ENCODE results near the gene KRT75. TPM values are rescaled to one million over a fixed set of nuclear protein-coding genes. Genes with fewer than 3 reads are reported as not detected.

KRT75 gene
- total and polyA plus RNA-seq, 12 donors, result not detected

DNA sequence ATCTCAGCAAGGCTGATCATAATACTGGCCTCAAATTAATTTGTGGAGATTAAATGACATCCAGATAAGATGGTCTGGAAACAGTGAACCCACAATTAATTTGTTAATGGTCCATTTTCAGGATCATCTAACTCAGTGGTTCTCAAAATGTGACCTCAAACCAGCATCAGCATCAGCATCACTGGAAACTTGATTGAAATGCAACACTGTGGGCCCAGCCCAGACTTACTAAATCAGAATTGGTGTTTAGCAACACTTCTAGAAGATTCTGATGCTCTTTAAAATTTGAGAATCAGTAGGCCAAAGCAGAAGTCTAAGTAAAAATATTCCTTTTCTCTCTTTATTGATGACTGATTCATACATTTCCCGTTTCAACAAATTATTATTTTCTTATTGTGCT is 17.4 kb downstream of the KRT75 start:
- intact Hi-C loops (cut with DNase I), result no loop called here
- no peaks in the 10 kb centered on the region for H3K4me1 ChIP-seq (replicated peaks in 1 of 2)
- no peak overlapping the region for H3K4me3 ChIP-seq
- no peaks in the 10 kb centered on the region for H3K36me3 ChIP-seq (replicated peaks in 1 of 2)
- no peaks in the 10 kb centered on the region for H3K27me3 ChIP-seq
- 79 to 86% (median 82%) methylated on average over 1 of the region's 1 CpG for WGBS, 4 donors
- H3K9me3 ChIP-seq (replicated peaks in 1 of 3), result no peaks in the 10 kb centered on the region
- peak overlapping the region in 2 of 5 donors; percentile 55 to 63 for H3K27ac ChIP-seq
- no peak for TF ChIP-seq POLR2A (IDR thresholded peaks at IDR 0.05)
- TF ChIP-seq, protein P1, sequence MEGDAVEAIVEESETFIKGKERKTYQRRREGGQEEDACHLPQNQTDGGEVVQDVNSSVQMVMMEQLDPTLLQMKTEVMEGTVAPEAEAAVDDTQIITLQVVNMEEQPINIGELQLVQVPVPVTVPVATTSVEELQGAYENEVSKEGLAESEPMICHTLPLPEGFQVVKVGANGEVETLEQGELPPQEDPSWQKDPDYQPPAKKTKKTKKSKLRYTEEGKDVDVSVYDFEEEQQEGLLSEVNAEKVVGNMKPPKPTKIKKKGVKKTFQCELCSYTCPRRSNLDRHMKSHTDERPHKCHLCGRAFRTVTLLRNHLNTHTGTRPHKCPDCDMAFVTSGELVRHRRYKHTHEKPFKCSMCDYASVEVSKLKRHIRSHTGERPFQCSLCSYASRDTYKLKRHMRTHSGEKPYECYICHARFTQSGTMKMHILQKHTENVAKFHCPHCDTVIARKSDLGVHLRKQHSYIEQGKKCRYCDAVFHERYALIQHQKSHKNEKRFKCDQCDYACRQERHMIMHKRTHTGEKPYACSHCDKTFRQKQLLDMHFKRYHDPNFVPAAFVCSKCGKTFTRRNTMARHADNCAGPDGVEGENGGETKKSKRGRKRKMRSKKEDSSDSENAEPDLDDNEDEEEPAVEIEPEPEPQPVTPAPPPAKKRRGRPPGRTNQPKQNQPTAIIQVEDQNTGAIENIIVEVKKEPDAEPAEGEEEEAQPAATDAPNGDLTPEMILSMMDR (IDR thresholded peaks at IDR 0.05), result no peak
- DNase-seq, result no peak

DNA sequence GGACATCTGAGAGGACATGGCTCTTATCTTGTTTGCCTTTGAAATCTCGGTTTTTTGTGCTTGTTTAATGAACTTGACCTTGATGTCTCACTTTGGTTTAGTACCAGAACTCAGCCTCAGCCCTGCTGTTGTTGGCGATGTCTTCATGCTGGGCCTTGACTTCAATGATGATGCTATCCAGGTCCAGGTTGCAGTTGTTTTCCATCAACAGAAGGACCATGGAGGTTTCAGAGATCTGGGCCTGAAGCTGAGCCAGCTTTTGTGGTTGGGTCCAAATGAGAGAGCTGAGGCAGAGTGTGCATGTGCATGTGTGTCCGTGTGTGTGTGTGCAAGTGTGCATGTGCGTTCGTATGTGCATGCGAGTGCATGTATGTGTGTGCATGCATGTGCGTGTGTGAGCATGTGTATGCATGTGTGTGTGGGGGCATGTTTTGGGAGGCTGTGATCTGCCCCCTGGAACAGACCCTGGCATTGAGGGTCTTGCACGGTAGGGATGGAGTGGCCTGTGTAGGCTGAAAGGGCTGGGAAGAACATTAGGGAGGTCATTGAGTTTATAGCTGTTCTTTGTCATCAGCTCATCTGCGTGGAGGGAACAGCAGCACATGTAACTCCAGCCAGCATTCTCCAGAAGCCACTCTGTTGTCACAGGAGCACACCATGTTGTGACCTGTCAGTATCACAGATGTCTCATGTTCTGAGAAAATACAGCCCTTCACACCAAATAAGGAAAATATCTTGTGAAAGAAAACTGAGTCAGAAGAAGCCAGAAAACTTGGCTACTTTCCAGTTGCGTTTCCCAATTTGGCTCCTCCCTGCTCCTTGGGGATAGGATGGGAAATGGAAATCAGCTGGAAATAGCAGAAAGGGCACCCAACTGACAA is 18.1 kb downstream of the KRT75 start:
- intact Hi-C loops (cut with DNase I), result no loop called here
- H3K4me3 ChIP-seq, result no peak overlapping the region

DNA sequence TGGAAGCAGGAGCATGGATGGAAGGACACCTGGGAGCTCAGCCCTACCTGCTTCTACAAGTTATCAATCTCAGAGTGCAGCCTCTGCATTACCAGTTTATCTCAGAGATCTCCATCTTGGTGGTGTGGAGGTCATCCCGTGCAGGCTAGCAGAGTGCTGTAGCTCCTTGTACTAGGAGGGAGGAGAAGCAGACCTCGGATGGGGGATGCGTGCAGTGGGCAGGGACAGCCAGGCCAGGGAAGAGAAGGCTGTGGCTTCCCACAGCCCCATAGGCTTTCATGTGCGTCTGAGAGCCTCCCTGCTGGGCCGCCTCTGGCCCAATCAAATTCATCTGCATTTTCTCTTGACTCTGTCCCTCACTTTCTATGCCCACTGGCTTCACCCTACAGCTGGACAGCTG is 19.2 kb downstream of the KRT75 start:
- TF ChIP-seq, protein P1 (IDR thresholded peaks at IDR 0.05), result no peak
- TF ChIP-seq POLR2A (IDR thresholded peaks at IDR 0.05), result no peak
- H3K9me3 ChIP-seq (replicated peaks in 1 of 3), result no peaks in the 10 kb centered on the region
- intact Hi-C loops (cut with DNase I), result no loop called here
- H3K36me3 ChIP-seq (replicated peaks in 1 of 2), result no peaks in the 10 kb centered on the region
- no peak overlapping the region for H3K4me3 ChIP-seq
- H3K27me3 ChIP-seq, result no peaks in the 10 kb centered on the region
- WGBS, 4 donors, result 65 to 80% (median 77%) methylated on average over 3 to 5 of the region's 5 CpGs
- DNase-seq, result no peak
- peak overlapping the region in 2 of 5 donors; percentile 30 to 45 for H3K27ac ChIP-seq
- no peaks in the 10 kb centered on the region for H3K4me1 ChIP-seq (replicated peaks in 1 of 2)

More for the DNA sequence above, 18.1 kb downstream of the KRT75 start:
- no peaks in the 10 kb centered on the region for H3K27me3 ChIP-seq
- no peaks in the 10 kb centered on the region for H3K36me3 ChIP-seq (replicated peaks in 1 of 2)
- WGBS, 4 donors, result 54 to 64% (median 62%) methylated on average over 10 of the region's 10 CpGs
- TF ChIP-seq, protein P1 (IDR thresholded peaks at IDR 0.05), result no peak
- TF ChIP-seq POLR2A (IDR thresholded peaks at IDR 0.05), result no peak
- H3K9me3 ChIP-seq (replicated peaks in 1 of 3), result no peaks in the 10 kb centered on the region
- peak overlapping the region in 2 of 5 donors; percentile 63 to 67 for H3K27ac ChIP-seq
- peak in 6 of 7 donors; percentile 33 to 72 (median 56) for DNase-seq
- no peaks in the 10 kb centered on the region for H3K4me1 ChIP-seq (replicated peaks in 1 of 2)

DNA sequence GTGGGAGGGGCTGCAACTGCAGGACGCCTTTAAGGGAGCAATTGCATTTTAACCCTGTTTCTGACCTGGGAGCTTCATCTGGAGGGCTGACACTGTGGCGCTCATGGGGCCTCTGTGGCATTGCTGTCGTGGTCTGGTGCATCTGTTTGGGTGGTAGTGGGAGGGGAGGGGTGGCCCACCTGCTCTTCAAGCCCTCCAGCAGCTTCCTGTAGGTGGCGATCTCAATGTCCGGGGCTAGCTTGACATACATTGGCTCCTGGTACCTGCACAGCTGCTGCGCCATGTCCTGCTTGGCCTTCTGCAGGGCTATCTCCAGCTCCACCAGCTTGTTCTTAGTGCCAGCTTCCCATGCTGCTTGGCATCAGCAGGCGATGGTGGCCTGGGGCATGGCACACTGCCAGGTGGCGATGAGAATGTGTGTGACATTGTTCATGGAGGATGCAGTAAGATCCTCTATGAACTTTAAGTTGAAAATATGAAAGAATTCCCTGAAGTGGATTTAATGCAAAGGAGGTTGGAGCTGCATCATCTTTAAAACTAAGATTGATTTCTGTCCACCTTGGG is 20.3 kb downstream of the KRT75 start:
- no peak overlapping the region for H3K4me3 ChIP-seq
- no peak overlapping the region for H3K27ac ChIP-seq
- H3K4me1 ChIP-seq (replicated peaks in 1 of 2), result no peaks in the 10 kb centered on the region
- WGBS, 4 donors, result 69 to 90% (median 74%) methylated on average over 5 to 8 of the region's 8 CpGs
- no peak for DNase-seq
- H3K36me3 ChIP-seq (replicated peaks in 1 of 2), result no peaks in the 10 kb centered on the region
- H3K27me3 ChIP-seq, result no peaks in the 10 kb centered on the region
- no peaks in the 10 kb centered on the region for H3K9me3 ChIP-seq (replicated peaks in 1 of 3)
- intact Hi-C loops (cut with DNase I), result no loop called here
- TF ChIP-seq, protein P1 (IDR thresholded peaks at IDR 0.05), result no peak
- TF ChIP-seq POLR2A (IDR thresholded peaks at IDR 0.05), result no peak

Data from adrenal gland (tissue), 12 donors.